IMR-90 (cell line): ENCODE measurements around the gene MPP2. TPM values are rescaled to one million over a fixed set of nuclear protein-coding genes. Genes with fewer than 3 reads are reported as not detected.

Experiments used
- ATAC-seq: fragments of 200-7000 bp; cut with Tn5 transposase; 2 replicates; pipeline ENCODE4 v1.9.1; 2020; ENCODE audit warnings: low read depth, mild to moderate bottlenecking, moderate library complexity
- BruUV-seq: library from RNA; stranded (reverse); fragments of 400-500 nt; replicated peaks from 2 replicates; lab custom pipeline; 2021; lab: Mats Ljungman, UMichigan
- CTCF ChIA-PET: fragments of 300-600 bp; formaldehyde crosslinking; extraction: SDS; loops from one replicate; lab custom pipeline; 2021; ENCODE audit warnings: antibody characterized with exemption; lab: Yijun Ruan, JAX
- POLR2A ChIA-PET: fragments of 300-600 bp; sonication (Branson Sonifier 250); formaldehyde crosslinking; loops from one replicate; lab custom pipeline; 2022; ENCODE audit warnings: antibody characterized with exemption; ENCODE audit not compliant: unreplicated experiment; lab: Charles Lee
- DNase-seq: peaks from one replicate; pipeline ENCODE4 v3.0.0; 2013
- H2AFZ ChIP-seq: replicated peaks from 2 replicates; pipeline ENCODE3; 2013; ENCODE audit warnings: low read length, mild to moderate bottlenecking; ENCODE audit not compliant: poor library complexity
- H2AK5ac ChIP-seq: 2 replicates; pipeline ENCODE4 v1.6.1; 2013; ENCODE audit warnings: low read depth, low read length, inconsistent platforms
- H2AK9ac ChIP-seq: replicated peaks from 2 replicates; pipeline ENCODE3; 2013; ENCODE audit warnings: mild to moderate bottlenecking, low read depth, low read length, moderate library complexity; ENCODE audit not compliant: poor library complexity
- H2BK120ac ChIP-seq: 2 replicates; pipeline ENCODE4 v1.6.1; 2013; ENCODE audit warnings: low read depth, low read length, inconsistent platforms
- H2BK15ac ChIP-seq: 3 replicates; pipeline ENCODE4 v1.6.1; 2013; ENCODE audit warnings: low read depth, low read length, inconsistent platforms
- H2BK20ac ChIP-seq: 2 replicates; pipeline ENCODE4 v1.6.1; 2013; ENCODE audit warnings: low read depth, mild to moderate bottlenecking, inconsistent platforms, low read length, moderate library complexity
- H2BK5ac ChIP-seq: 2 replicates; pipeline ENCODE4 v1.6.1; 2013; ENCODE audit warnings: mild to moderate bottlenecking, low read depth, low read length, inconsistent platforms; ENCODE audit not compliant: poor library complexity, severe bottlenecking
- H3K14ac ChIP-seq: replicated peaks from 2 replicates; pipeline ENCODE4 v1.6.1; 2013; ENCODE audit warnings: low read depth, low read length, inconsistent platforms
- H3K18ac ChIP-seq: 2 replicates; pipeline ENCODE4 v1.6.1; 2013; ENCODE audit warnings: low read depth, low read length, control low read depth
- H3K23ac ChIP-seq: 2 replicates; pipeline ENCODE4 v1.6.1; 2013; ENCODE audit warnings: low read depth, low read length, inconsistent platforms
- H3K27ac ChIP-seq: 2 replicates; pipeline ENCODE4 v1.5.1; 2013; ENCODE audit warnings: mild to moderate bottlenecking, control low read depth, low read length; ENCODE audit not compliant: insufficient read depth
- H3K27me3 ChIP-seq: 2 replicates; pipeline ENCODE4 v1.6.1; 2013; ENCODE audit warnings: low read length; ENCODE audit not compliant: control insufficient read depth, insufficient read depth
- H3K36me3 ChIP-seq: 2 replicates; pipeline ENCODE4 v1.6.1; 2013; ENCODE audit warnings: low read length, mixed read lengths; ENCODE audit not compliant: control insufficient read depth, insufficient read depth
- H3K4ac ChIP-seq: 2 replicates; pipeline ENCODE4 v1.6.1; 2013; ENCODE audit warnings: low read depth, low read length, inconsistent platforms
- H3K4me1 ChIP-seq: 2 replicates; pipeline ENCODE4 v1.6.1; 2013; ENCODE audit warnings: low read length, mixed read lengths; ENCODE audit not compliant: control insufficient read depth, insufficient read depth
- H3K4me2 ChIP-seq: 2 replicates; pipeline ENCODE4 v1.6.1; 2013; ENCODE audit warnings: low read depth, mild to moderate bottlenecking, control low read depth, low read length, moderate library complexity
- H3K4me3 ChIP-seq: 2 replicates; pipeline ENCODE4 v1.5.1; 2013; ENCODE audit warnings: low read depth, mild to moderate bottlenecking, control low read depth, low read length, moderate library complexity; ENCODE audit not compliant: insufficient read depth
- H3K56ac ChIP-seq: 2 replicates; pipeline ENCODE4 v1.6.1; 2013; ENCODE audit warnings: low read length, inconsistent platforms; ENCODE audit not compliant: insufficient read depth; ENCODE audit errors: extremely low read depth
- H3K79me1 ChIP-seq, 2 experiments: 2 replicates each; pipeline ENCODE4 v1.6.1; 2013; ENCODE audit warnings: low read length in 2 of 2, inconsistent platforms in 1 of 2, low read depth in 1 of 2
- H3K9ac ChIP-seq: 2 replicates; pipeline ENCODE4 v1.6.1; 2013; ENCODE audit warnings: low read depth, low read length, control low read depth
- H3K9me1 ChIP-seq: 2 replicates; pipeline ENCODE4 v1.6.1; 2013; ENCODE audit warnings: low read length, inconsistent platforms; ENCODE audit not compliant: insufficient read depth
- H3K9me3 ChIP-seq: 2 replicates; pipeline ENCODE4 v1.6.1; 2013; ENCODE audit warnings: low read length; ENCODE audit not compliant: control insufficient read depth, insufficient read depth
- H4K20me1 ChIP-seq: 2 replicates; pipeline ENCODE4 v1.6.1; 2013; ENCODE audit warnings: low read length, inconsistent platforms; ENCODE audit not compliant: insufficient read depth
- H4K5ac ChIP-seq: 2 replicates; pipeline ENCODE4 v1.6.1; 2013; ENCODE audit warnings: mild to moderate bottlenecking, low read depth, low read length, control low read depth
- H4K8ac ChIP-seq, 2 experiments: 2 replicates each; pipeline ENCODE4 v1.6.1; 2013; ENCODE audit warnings: low read depth in 2 of 2, low read length in 2 of 2, control low read depth in 1 of 2, inconsistent platforms in 1 of 2
- H4K91ac ChIP-seq: 2 replicates; pipeline ENCODE4 v1.6.1; 2013; ENCODE audit warnings: low read depth, low read length, inconsistent platforms; ENCODE audit not compliant: insufficient read depth
- BHLHE40 ChIP-seq: fragments of 150-350 bp; IDR thresholded peaks from 2 replicates; pipeline ENCODE4 v1.6.1; 2016; ENCODE audit warnings: mild to moderate bottlenecking, low read depth, low read length
- FOS ChIP-seq: fragments of 150-350 bp; IDR thresholded peaks from 2 replicates; pipeline ENCODE4 v1.6.1; 2016; ENCODE audit warnings: low read depth, low read length
- MAZ ChIP-seq: IDR thresholded peaks from 2 replicates; pipeline ENCODE4 v1.6.1; 2012; ENCODE audit warnings: low read depth, mild to moderate bottlenecking, low read length, improper control_type of control experiment, moderate library complexity, borderline replicate concordance
- MXI1 ChIP-seq: IDR thresholded peaks from 2 replicates; pipeline ENCODE4 v1.6.1; 2012; ENCODE audit warnings: low read depth, mild to moderate bottlenecking, low read length, moderate library complexity, borderline replicate concordance
- NFE2L2 ChIP-seq: fragments of 150-350 bp; IDR thresholded peaks from 2 replicates; pipeline ENCODE4 v1.6.1; 2016; ENCODE audit warnings: low read depth, mild to moderate bottlenecking, low read length
- RAD21 ChIP-seq: IDR thresholded peaks from 2 replicates; pipeline ENCODE4 v1.6.1; 2012; ENCODE audit warnings: low read length, improper control_type of control experiment
- SMC3 ChIP-seq: fragments of 150-350 bp; IDR thresholded peaks from 2 replicates; pipeline ENCODE4 v1.6.1; 2016; ENCODE audit warnings: low read depth, mild to moderate bottlenecking, antibody characterized with exemption, low read length, moderate library complexity
- WGBS, 2 experiments: methylation state at CpG; one replicate each; pipeline versions ENCODE4 v1.1.5 to v1.1.7; 2013; ENCODE audit warnings: missing lambda C conversion rate in 2 of 2; ENCODE audit not compliant: insufficient read length in 1 of 2; ENCODE audit errors: extremely low coverage in 2 of 2; 5-methylcytosine and 5-hydroxymethylcytosine counted together
- dilution Hi-C: fragments of 300-500 bp; cut with HindIII; formaldehyde crosslinking; loops from one replicate; pipeline ENCODE4 v1.14.3; 2018; ENCODE audit warnings: low sequenced_read_pairs; ENCODE audit not compliant: unreplicated experiment
- in situ Hi-C: fragments of 300-500 bp; cut with MboI; formaldehyde crosslinking; loops from 3 replicates; pipeline ENCODE4 v1.14.3; 2019; ENCODE audit warnings: low sequenced_read_pairs, inconsistent platforms, mixed read lengths
- intact Hi-C: fragments of 100-400 bp; cut with micrococcal nuclease; formaldehyde crosslinking; loops from 2 replicates; pipeline ENCODE4 v1.10.0; 2022
- polyA plus RNA-seq, 3 experiments: library from polyadenylated mRNA; depleted of rRNA; stranded (reverse); fragments of >200 nt; gene quantifications; 2 replicates each; pipeline ENCODE4 v1.2.3, GENCODE V29; 2012; ENCODE audit warnings: low replicate concordance in 1 of 3
- total RNA-seq: library from RNA; depleted of rRNA; stranded (reverse); fragments of >200 nt; gene quantifications from 2 replicates; pipeline ENCODE4 v1.2.3, GENCODE V29; 2012
- TF ChIP-seq, protein P1 (sequence below): conservative IDR thresholded peaks from 2 replicates; pipeline ENCODE4 v1.5.1; 2012; ENCODE audit warnings: mild to moderate bottlenecking, low read depth, low read length, improper control_type of control experiment
- TF ChIP-seq, protein P2 (sequence below): fragments of 150-350 bp; IDR thresholded peaks from 2 replicates; pipeline ENCODE4 v1.6.1; 2017; ENCODE audit warnings: mild to moderate bottlenecking, antibody characterized with exemption, low read length, low read depth

Gene MPP2
- total and polyA plus RNA-seq, 2 of the 4 experiments (the other 2 are of a cell fraction): 3.2 to 3.8 TPM

DNA sequence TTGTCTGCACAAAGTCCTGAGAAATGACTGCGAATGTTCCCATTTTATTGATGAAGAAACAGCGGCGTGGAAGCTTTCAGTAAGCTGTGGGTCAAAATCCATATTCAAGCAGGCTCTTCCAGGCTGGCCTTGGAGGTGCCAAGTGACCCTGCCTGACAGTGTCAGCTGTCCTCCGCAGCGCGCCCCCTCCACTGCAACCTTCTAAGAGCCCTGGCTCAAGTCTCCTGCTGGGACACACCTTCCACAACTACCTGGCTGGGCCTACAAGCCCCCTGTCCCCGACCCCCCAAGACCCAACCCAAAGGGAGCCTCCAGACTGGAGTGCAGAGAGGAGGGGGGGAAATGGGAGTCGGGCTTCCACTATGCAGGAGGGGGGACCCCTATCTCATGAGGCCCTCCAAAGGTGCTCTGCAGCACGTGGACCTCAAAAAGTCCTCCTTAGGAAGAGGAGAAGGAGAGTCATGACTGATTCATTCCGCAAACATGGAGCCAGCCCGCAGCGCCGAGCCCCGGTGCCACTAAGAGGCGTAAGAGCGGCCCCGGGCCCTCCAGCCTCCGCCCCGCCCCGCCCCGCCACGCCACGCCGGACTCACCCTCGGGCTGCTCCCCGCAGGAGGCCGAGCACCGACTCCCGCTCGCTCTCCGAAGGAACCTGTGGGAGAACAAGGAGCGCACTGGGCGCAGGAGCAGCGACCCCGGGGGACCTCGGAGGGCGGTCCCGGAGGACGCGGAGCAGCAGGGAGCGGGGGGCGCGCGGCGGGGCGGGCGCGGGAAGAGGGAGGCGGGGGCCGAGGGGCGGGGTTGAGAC is 75.0 kb downstream of the MPP2 start:
- ChIA-PET POLR2A (no interaction called here), CTCF (interaction anchor here (0.6 to 1.8 kb wide), 3 partner anchors 9 to 69 kb away, joined by 3 read pairs; no protein-coding TSS in a partner anchor)
- H3K9ac ChIP-seq: peak overlapping the region; percentile 74
- no peak overlapping the region for H2BK20ac ChIP-seq
- H3K27ac ChIP-seq: peak overlapping the region; percentile 70; the same call in 1 of the 2 replicates
- H3K18ac ChIP-seq: no peak overlapping the region; the same call in 1 of the 2 replicates
- in situ Hi-C loops: no loop called here
- no peaks in the 10 kb centered on the region for H3K27me3 ChIP-seq
- H3K14ac ChIP-seq: peak overlapping the region; percentile 84
- H2AFZ ChIP-seq: peak overlapping the region; percentile 98
- ATAC-seq (peak; percentile 88), DNase-seq (peak; percentile 69)
- peak overlapping the region; percentile 97 for H2AK9ac ChIP-seq
- H2BK5ac ChIP-seq: peak overlapping the region; percentile 63
- H4K20me1 ChIP-seq: 0 out of 2 replicates have a peak, but pooled peaks cover 6% of the 10 kb centered on the region
- H3K79me1 ChIP-seq: peaks cover 11 to 40% of the 10 kb centered on the region in 2 experiments
- no peak overlapping the region; the same call in 1 of the 2 replicates for H4K5ac ChIP-seq
- BruUV-seq: no TSS peak
- peaks cover 22% of the 10 kb centered on the region for H3K36me3 ChIP-seq
- dilution Hi-C loops: no loop called here
- peak overlapping the region; percentile 55 for H3K4me2 ChIP-seq
- peaks cover 11% of the 10 kb centered on the region; the same call in 1 of the 2 replicates for H3K9me1 ChIP-seq
- H3K4me1 ChIP-seq: peaks cover 5% of the 10 kb centered on the region
- H3K56ac ChIP-seq: no peak overlapping the region
- 4% methylated on average over 21 of the region's 51 CpGs; no CpG with 5 or more reads in 1 of the 2 experiments for WGBS, 2 experiments
- peak overlapping the region; percentile 8 to 61; a peak in 2 of 4 replicates for H4K8ac ChIP-seq
- intact Hi-C loops: loop anchor here (2.0 kb wide), 1 partner anchor 54 kb away; the partner anchor contains the start of gene DUSP3
- peak; percentile 28; the same call in 1 of the 2 replicates for TF ChIP-seq MAZ
- TF ChIP-seq, protein P1, sequence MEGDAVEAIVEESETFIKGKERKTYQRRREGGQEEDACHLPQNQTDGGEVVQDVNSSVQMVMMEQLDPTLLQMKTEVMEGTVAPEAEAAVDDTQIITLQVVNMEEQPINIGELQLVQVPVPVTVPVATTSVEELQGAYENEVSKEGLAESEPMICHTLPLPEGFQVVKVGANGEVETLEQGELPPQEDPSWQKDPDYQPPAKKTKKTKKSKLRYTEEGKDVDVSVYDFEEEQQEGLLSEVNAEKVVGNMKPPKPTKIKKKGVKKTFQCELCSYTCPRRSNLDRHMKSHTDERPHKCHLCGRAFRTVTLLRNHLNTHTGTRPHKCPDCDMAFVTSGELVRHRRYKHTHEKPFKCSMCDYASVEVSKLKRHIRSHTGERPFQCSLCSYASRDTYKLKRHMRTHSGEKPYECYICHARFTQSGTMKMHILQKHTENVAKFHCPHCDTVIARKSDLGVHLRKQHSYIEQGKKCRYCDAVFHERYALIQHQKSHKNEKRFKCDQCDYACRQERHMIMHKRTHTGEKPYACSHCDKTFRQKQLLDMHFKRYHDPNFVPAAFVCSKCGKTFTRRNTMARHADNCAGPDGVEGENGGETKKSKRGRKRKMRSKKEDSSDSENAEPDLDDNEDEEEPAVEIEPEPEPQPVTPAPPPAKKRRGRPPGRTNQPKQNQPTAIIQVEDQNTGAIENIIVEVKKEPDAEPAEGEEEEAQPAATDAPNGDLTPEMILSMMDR: no peak
- TF ChIP-seq BHLHE40: 0 out of 2 replicates have a peak, but pooled peaks have one; percentile 3
- no peak for TF ChIP-seq RAD21
- no peak for TF ChIP-seq NFE2L2
- no peak for TF ChIP-seq SMC3
- TF ChIP-seq, protein P2, sequence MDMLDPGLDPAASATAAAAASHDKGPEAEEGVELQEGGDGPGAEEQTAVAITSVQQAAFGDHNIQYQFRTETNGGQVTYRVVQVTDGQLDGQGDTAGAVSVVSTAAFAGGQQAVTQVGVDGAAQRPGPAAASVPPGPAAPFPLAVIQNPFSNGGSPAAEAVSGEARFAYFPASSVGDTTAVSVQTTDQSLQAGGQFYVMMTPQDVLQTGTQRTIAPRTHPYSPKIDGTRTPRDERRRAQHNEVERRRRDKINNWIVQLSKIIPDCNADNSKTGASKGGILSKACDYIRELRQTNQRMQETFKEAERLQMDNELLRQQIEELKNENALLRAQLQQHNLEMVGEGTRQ: 0 out of 2 replicates have a peak, but pooled peaks have one; percentile 57
- peak; percentile 69 for TF ChIP-seq MXI1
- TF ChIP-seq FOS: no peak
- peak overlapping the region; percentile 39; the same call in 1 of the 2 replicates for H2BK120ac ChIP-seq
- peak overlapping the region; percentile 78 for H2AK5ac ChIP-seq
- H2BK15ac ChIP-seq: peak overlapping the region; percentile 26; the same call in 1 of the 3 replicates
- H3K4me3 ChIP-seq: peak overlapping the region; percentile 86
- peak overlapping the region; percentile 84 for H4K91ac ChIP-seq
- peak overlapping the region; percentile 64 for H3K4ac ChIP-seq
- H3K23ac ChIP-seq: no peak overlapping the region
- H3K9me3 ChIP-seq: no peaks in the 10 kb centered on the region
